ACC112 (cell line): ENCODE results near the gene MPLKIP.

ENCODE experiments used
- H2AFZ ChIP-seq: fragments of 200-600 bp; sonication (generic); one replicate; pipeline ENCODE4 v1.6.0; 2017; ENCODE audit warnings: antibody characterized with exemption, low read length; ENCODE audit not compliant: unreplicated experiment
- H3K27ac ChIP-seq: fragments of 200-600 bp; sonication (generic); 2 replicates; pipeline ENCODE4 v1.5.1; 2014; ENCODE audit warnings: low read depth, mild to moderate bottlenecking, antibody characterized with exemption, low read length, moderate library complexity
- H3K27me3 ChIP-seq: fragments of 200-600 bp; sonication (generic); 2 replicates; pipeline ENCODE4 v1.6.1; 2014; ENCODE audit warnings: mild to moderate bottlenecking, antibody characterized with exemption, low read length, moderate library complexity, mixed read lengths; ENCODE audit not compliant: insufficient read depth
- H3K36me3 ChIP-seq: fragments of 200-600 bp; sonication (generic); 2 replicates; pipeline ENCODE4 v1.6.1; 2016; ENCODE audit warnings: mild to moderate bottlenecking, antibody characterized with exemption, low read length, moderate library complexity, mixed read lengths; ENCODE audit not compliant: insufficient read depth
- H3K4me1 ChIP-seq: fragments of 200-600 bp; sonication (generic); one replicate; pipeline ENCODE4 v1.6.1; 2016; ENCODE audit warnings: low read length, mixed read lengths; ENCODE audit not compliant: insufficient read depth, unreplicated experiment, control insufficient read depth
- H3K4me3 ChIP-seq: fragments of 200-600 bp; sonication (generic); 2 replicates; pipeline ENCODE4 v1.5.1; 2014; ENCODE audit warnings: mild to moderate bottlenecking, low read depth, low read length
- H3K79me2 ChIP-seq: fragments of 200-600 bp; sonication (generic); one replicate; pipeline ENCODE4 v1.6.0; 2016; ENCODE audit warnings: low read length; ENCODE audit not compliant: control insufficient read depth, unreplicated experiment, insufficient read depth

MPLKIP gene

DNA sequence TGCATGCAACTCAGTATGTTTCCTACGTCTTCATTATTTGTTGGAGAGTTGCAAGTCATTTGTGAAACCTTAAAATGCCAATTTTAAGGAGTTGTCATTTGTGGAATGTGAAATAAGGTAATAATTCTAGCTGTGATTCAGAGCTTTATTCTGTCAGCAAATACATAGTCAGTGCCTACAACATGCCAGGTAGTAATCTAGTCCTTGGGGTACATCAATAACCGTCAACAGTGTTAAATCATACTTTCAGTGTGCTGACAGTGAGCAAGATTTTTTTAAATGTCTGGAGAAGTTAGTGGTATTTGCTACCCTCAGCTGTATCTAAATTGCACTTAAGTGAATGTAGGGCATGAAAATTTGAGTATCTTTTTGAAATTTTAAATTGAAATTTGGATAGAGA is 36.7 kb downstream of the MPLKIP start:
- H3K4me1 ChIP-seq, result no peaks in the 10 kb centered on the region
- no peaks in the 10 kb centered on the region for H3K79me2 ChIP-seq
- H3K36me3 ChIP-seq, result peaks cover 21% of the 10 kb centered on the region
- no peaks in the 10 kb centered on the region for H3K27me3 ChIP-seq
- H2AFZ ChIP-seq, result no peak overlapping the region
- no peak overlapping the region for H3K4me3 ChIP-seq
- H3K27ac ChIP-seq, result no peak overlapping the region

DNA sequence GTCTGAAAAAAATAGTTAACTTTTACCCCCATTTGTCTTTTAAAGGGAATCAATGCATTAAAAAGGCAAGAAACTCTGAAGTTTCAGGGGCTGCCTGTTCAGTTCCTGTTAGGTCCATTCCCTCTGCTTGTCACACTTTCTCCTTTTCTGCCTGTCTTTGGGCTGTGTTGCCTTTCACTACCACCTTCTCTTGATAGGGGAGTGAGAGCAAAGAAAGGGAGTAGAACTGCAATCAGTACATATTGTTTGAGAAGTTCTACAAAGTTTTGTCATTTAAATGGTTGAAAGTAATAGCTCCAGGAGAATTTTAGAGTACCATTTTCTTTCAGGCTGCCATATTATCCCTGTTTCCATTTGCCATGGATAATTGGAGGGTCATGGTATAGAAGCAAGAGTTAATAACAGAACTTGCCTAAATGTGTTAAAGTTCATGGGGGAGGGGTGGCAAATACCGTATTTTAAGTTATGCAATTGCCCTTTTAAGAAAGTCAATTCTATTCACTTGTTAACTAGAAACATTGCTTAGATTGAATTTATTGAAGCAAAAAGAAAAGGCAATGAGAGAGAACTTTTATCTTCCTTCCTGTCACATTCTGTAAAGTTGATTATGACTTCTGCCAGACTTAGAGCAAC is 38.6 kb downstream of the MPLKIP start:
- no peak overlapping the region for H2AFZ ChIP-seq
- H3K27me3 ChIP-seq, result no peaks in the 10 kb centered on the region
- no peak overlapping the region for H3K4me3 ChIP-seq
- peaks cover 23% of the 10 kb centered on the region for H3K36me3 ChIP-seq
- no peaks in the 10 kb centered on the region for H3K79me2 ChIP-seq
- H3K27ac ChIP-seq, result no peak overlapping the region
- H3K4me1 ChIP-seq, result no peaks in the 10 kb centered on the region

DNA sequence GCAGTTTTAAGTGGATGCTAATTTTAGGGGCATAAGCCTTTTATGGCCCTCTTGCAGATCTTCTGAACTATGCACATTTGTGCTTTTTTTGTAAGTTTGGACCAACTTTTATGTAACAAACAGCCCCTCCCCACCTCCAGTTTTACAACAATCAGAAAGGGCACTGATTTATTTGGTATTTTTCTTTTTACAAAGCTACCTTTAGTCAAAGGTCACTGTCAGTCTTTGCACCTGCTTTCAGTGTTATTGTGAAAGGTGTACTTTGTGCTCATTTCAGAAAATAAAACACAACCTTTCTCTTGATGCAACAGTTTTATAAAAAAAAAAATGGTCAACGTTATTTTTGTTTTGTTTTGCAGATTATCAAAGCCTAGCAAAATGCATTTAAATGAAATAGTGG is 39.2 kb downstream of the MPLKIP start:
- Histone ChIP-seq H3K4me3 (no peak overlapping the region), H3K27me3 (no peaks in the 10 kb centered on the region), H3K36me3 (peaks cover 23% of the 10 kb centered on the region), H3K79me2 (no peaks in the 10 kb centered on the region), H2AFZ (no peak overlapping the region), H3K4me1 (no peaks in the 10 kb centered on the region), H3K27ac (no peak overlapping the region)

DNA sequence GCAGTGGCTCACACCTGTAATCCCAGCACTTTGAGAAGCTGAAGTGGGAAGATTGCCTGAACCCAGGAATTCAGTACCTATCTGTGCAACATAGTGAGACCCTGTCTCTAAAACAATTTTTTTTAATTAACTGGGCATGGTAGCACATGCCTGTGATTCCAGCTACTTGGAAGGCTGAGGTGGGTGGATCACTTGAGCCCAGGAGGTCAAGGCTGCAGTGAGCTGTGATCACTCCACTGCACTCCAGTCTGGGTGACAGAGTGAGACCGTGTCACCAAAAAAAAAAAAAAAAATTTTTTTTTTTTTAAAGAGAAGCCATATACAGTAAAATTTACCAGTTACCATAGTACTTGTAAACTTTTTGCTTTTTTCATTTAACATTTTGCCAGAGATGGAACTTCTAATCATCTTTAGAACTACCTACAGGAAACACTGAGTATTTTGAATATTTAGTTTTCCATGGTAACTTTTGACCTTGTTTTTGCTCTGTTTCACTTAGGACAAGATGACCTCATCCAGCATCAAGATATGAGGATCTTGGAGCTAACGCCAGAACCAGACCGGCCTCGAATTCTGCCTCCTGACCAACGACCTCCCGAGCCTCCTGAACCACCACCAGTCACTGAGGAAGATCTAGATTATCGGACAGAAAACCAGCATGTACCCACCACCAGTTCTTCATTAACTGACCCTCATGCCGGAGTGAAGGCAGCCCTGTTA is 40.6 kb downstream of the MPLKIP start:
- Histone ChIP-seq H3K4me1 (no peaks in the 10 kb centered on the region), H3K79me2 (no peaks in the 10 kb centered on the region), H3K36me3 (peaks cover 23% of the 10 kb centered on the region), H3K4me3 (no peak overlapping the region), H3K27me3 (no peaks in the 10 kb centered on the region), H2AFZ (no peak overlapping the region), H3K27ac (no peak overlapping the region)

DNA sequence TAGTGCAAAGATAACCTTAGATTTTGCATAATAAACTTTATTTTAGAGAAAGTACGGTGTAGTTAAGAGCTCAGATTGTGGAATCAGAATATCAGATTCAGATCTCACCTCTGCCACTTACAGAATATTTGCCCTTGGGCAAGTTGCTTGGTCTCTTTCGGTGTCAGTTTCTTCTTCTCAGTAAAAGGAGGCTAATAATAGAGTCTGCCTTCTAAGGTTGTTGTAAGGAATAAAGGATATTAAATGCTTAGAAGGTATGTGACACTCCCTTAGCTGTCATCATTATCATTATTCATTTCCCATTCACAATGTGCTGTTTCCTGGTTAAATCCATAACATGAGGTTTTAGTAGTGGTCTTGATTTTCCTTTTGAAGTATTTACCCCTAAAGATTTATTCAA is 42.2 kb downstream of the MPLKIP start:
- H3K27ac ChIP-seq, result no peak overlapping the region
- H3K4me3 ChIP-seq, result no peak overlapping the region
- no peaks in the 10 kb centered on the region for H3K79me2 ChIP-seq
- H3K36me3 ChIP-seq, result peaks cover 27% of the 10 kb centered on the region
- no peak overlapping the region for H2AFZ ChIP-seq
- no peaks in the 10 kb centered on the region for H3K4me1 ChIP-seq
- H3K27me3 ChIP-seq, result no peaks in the 10 kb centered on the region

DNA sequence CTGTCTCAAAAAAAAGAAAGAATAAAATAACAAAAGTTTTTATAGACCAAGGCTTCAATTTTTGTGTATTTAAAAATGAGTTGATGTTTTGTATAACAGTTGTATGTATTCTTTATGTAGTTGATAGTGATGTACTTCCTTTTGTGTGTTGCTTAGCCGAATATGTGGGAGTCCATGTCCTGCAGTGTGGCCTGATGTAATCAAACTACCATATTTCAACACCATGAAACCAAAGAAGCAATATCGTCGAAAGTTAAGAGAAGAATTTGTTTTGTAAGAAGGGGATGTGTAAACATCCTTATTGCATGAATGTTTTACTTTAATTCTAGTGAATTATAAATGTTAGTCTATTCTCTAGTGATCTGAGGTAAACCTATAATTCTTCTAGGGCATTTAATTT is 56.6 kb downstream of the MPLKIP start:
- Histone ChIP-seq H3K79me2 (no peaks in the 10 kb centered on the region), H2AFZ (no peak overlapping the region), H3K4me3 (no peak overlapping the region), H3K36me3 (no peaks in the 10 kb centered on the region), H3K27me3 (no peaks in the 10 kb centered on the region), H3K27ac (no peak overlapping the region), H3K4me1 (no peaks in the 10 kb centered on the region)
